Omental fat pad (tissue), 4 donors: Measurements from ENCODE around the gene CREB3L2. TPM values are rescaled to one million over a fixed set of nuclear protein-coding genes. Genes with fewer than 3 reads are reported as not detected.

Experiments used
- ATAC-seq: fragments of 150-250 bp; one replicate; pipeline ENCODE4 v1.9.1; 2016; ENCODE audit warnings: mild to moderate bottlenecking, moderate library complexity; ENCODE audit not compliant: low FRiP score
- DNase-seq: peaks from one replicate; pipeline ENCODE4 v3.0.0-alpha.2; 2019; ENCODE audit warnings: low spot score
- CTCF ChIP-seq, 3 donors: fragments of 450-650 bp; IDR thresholded peaks; one replicate each; pipeline ENCODE4 v1.5.1; 2016 to 2017; ENCODE audit warnings: antibody characterized with exemption in 3 of 3, mild to moderate bottlenecking in 3 of 3, moderate library complexity in 2 of 3
- total RNA-seq, 4 donors: library from RNA; depleted of rRNA; stranded (reverse); fragments of >200 nt; gene quantifications; one replicate each; pipeline ENCODE4 v1.1.0, GENCODE V29; 2016

Gene CREB3L2
- total RNA-seq, 4 donors from 2014 or later: 35.6 to 50.4 (median 42.8) TPM

- DNase-seq (no peak), ATAC-seq (no peak)
- no peak for TF ChIP-seq CTCF (IDR thresholded peaks at IDR 0.05)
Observed at GRCh38 chr7:137875746-137876145, 126.1 kb downstream of the CREB3L2 start.

- no peak for ATAC-seq
- no peak for TF ChIP-seq CTCF (IDR thresholded peaks at IDR 0.05)
Observed at GRCh38 chr7:137873979-137874777, 127.7 kb downstream of the CREB3L2 start.

GRCh38 chr7:137873524-137873923 lies 128.4 kb downstream of the CREB3L2 start:
- ATAC-seq (no peak), DNase-seq (no peak)
- no peak for TF ChIP-seq CTCF (IDR thresholded peaks at IDR 0.05)

More at GRCh38 chr7:137873979-137874777, 127.7 kb downstream of the CREB3L2 start:
- no peak for DNase-seq

- DNase-seq: no peak
- peak; percentile 60 for ATAC-seq
- TF ChIP-seq CTCF (IDR thresholded peaks at IDR 0.05): no peak
Observed at GRCh38 chr7:137871170-137871915, 130.5 kb downstream of the CREB3L2 start.

GRCh38 chr7:137870684-137871083 lies 131.2 kb downstream of the CREB3L2 start:
- DNase-seq (no peak), ATAC-seq (no peak)
- TF ChIP-seq CTCF (IDR thresholded peaks at IDR 0.05): no peak

GRCh38 chr7:137870078-137870477 lies 131.8 kb downstream of the CREB3L2 start:
- DNase-seq: no peak
- ATAC-seq: no peak
- no peak for TF ChIP-seq CTCF (IDR thresholded peaks at IDR 0.05)
